ENCODE measurements around the gene SPEG. TPM values are rescaled to one million over a fixed set of nuclear protein-coding genes. Genes with fewer than 3 reads are reported as not detected.
A peak's percentile ranks its signal among the peaks of the same experiment; 100 is the strongest.

SPEG gene
- total and polyA plus RNA-seq, 2 experiments from 2014 or later = 12.6 to 32.4 TPM

DNA sequence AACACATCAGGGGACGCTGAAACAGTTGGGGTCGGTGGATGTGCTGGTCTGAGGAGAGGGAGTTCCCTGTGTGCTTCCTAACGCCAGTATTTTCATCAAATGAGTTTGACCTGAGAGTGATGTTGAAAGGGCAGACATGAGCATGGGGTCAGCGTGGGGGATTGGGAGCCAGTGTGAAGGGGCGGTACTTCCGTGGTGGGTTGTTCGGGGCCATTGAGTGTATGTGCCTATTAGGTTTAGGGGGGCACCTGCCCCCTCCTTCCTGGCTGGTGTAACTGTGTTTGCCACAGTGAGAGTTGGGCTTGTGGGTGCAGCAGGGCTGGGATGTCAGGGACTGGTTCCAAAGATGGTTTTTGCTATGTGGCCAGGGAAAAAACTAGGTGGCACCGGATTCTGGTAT, 24.4 kb downstream of the SPEG start (continued):
- no peak for TF ChIP-seq REST (IDR thresholded peaks at IDR 0.05; ENCODE audit: unreplicated experiment)
- TF ChIP-seq CREB1 (CRISPR knock-in tag; IDR thresholded peaks at IDR 0.05; ENCODE audit: low read depth) = no peak
- no peak for TF ChIP-seq ETS1 (IDR thresholded peaks at IDR 0.05)
- TF ChIP-seq NANOG (IDR thresholded peaks at IDR 0.05; ENCODE audit: borderline replicate concordance) = no peak
- no peak for TF ChIP-seq STAT1 (IDR thresholded peaks at IDR 0.05; ENCODE audit: unreplicated experiment)
- no peak for TF ChIP-seq POLR2AphosphoS5 (IDR thresholded peaks at IDR 0.05; ENCODE audit: low read depth)
- TF ChIP-seq JUNB (IDR thresholded peaks at IDR 0.05; ENCODE audit: unreplicated experiment) = no peak

GRCh38 chr2:219459460-219460311, 25.0 kb downstream of the SPEG start:
- Histone ChIP-seq H3K36me3 (ENCODE audit: insufficient read depth) (no peaks in the 10 kb centered on the region), H3K27ac (ENCODE audit: low read depth) (no peak overlapping the region), H3K4me3 (no peak overlapping the region), H3K4me2 (peak overlapping the region; percentile 69), H2AFZ (no peak overlapping the region), H3K79me2 (replicated peaks; ENCODE audit: insufficient read depth) (no peaks in the 10 kb centered on the region), H4K20me1 (replicated peaks; ENCODE audit: insufficient read depth) (no peaks in the 10 kb centered on the region), H3K9me2 (ENCODE audit: insufficient read depth) (no peaks in the 10 kb centered on the region), H3F3A (replicated peaks; ENCODE audit: low read depth) (peaks cover 4% of the 10 kb centered on the region; the same call in 1 of the 2 replicates), H3K4me1 (ENCODE audit: insufficient read depth) (peaks cover 24% of the 10 kb centered on the region), H3K27me3 (ENCODE audit: insufficient read depth) (no peaks in the 10 kb centered on the region)
- no peak overlapping the region for H3K27ac Mint-ChIP-seq
- peak overlapping the region; percentile 55; the same call in 1 of the 3 replicates for H3K4me3 Mint-ChIP-seq
- ATAC-seq (peak; percentile 63), DNase-seq (ENCODE audit: low spot score) (peak; percentile 88)
- H3K9me3 Mint-ChIP-seq = no peaks in the 10 kb centered on the region
- H3K36me3 Mint-ChIP-seq (ENCODE audit: low read depth) = peaks cover 11% of the 10 kb centered on the region
- peaks cover 18% of the 10 kb centered on the region for H3K27me3 Mint-ChIP-seq (ENCODE audit: insufficient read depth, low read depth, poor library complexity)
- TF ChIP-seq POLR2AphosphoS5 (IDR thresholded peaks at IDR 0.05; ENCODE audit: low read depth) (no peak), ZNF114 (CRISPR knock-in tag; IDR thresholded peaks at IDR 0.05) (no peak)
- TF ChIP-seq, protein P1, sequence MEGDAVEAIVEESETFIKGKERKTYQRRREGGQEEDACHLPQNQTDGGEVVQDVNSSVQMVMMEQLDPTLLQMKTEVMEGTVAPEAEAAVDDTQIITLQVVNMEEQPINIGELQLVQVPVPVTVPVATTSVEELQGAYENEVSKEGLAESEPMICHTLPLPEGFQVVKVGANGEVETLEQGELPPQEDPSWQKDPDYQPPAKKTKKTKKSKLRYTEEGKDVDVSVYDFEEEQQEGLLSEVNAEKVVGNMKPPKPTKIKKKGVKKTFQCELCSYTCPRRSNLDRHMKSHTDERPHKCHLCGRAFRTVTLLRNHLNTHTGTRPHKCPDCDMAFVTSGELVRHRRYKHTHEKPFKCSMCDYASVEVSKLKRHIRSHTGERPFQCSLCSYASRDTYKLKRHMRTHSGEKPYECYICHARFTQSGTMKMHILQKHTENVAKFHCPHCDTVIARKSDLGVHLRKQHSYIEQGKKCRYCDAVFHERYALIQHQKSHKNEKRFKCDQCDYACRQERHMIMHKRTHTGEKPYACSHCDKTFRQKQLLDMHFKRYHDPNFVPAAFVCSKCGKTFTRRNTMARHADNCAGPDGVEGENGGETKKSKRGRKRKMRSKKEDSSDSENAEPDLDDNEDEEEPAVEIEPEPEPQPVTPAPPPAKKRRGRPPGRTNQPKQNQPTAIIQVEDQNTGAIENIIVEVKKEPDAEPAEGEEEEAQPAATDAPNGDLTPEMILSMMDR (conservative IDR thresholded peaks at IDR 0.05; ENCODE audit: low read depth in 2 of 2) = peak; percentile 69 to 91
- H3K4me1 Mint-ChIP-seq = peaks cover 38% of the 10 kb centered on the region

Data from GM23338 (cell line).